Peyer's patch (tissue), 4 donors: Measurements from ENCODE around the gene HS6ST3. TPM values are rescaled to one million over a fixed set of nuclear protein-coding genes. Genes with fewer than 3 reads are reported as not detected.

Source experiments
- DNase-seq, 3 donors: peaks; one replicate each; pipeline ENCODE4 v3.0.0-alpha.2; 2017 to 2019
- H3K27ac ChIP-seq, 4 donors: fragments of 200-600 bp; sonication (generic); one replicate each; pipeline ENCODE4 v1.5.1; 2016 to 2019
- H3K27me3 ChIP-seq, 2 donors: fragments of 200-600 bp; sonication (generic); one replicate each; pipeline ENCODE4 v1.5.1; 2019
- H3K36me3 ChIP-seq, 3 donors: fragments of 200-600 bp; sonication (generic); one replicate each; pipeline ENCODE4 v1.5.1; 2016 to 2019
- H3K4me1 ChIP-seq, 4 donors: fragments of 200-600 bp; sonication (generic); one replicate each; pipeline ENCODE4 v1.5.1; 2016 to 2019
- H3K4me3 ChIP-seq, 4 donors: fragments of 200-600 bp; sonication (generic); 1 replicate in 3 of 4; 2 replicates in 1 of 4; pipeline ENCODE4 v1.5.1; 2016 to 2019; ENCODE audit warnings: mild to moderate bottlenecking in 1 of 4
- H3K9me3 ChIP-seq, 4 donors: fragments of 200-600 bp; sonication (generic); one replicate each; pipeline ENCODE4 v1.5.1; 2016 to 2019; ENCODE audit warnings: mild to moderate bottlenecking in 1 of 4
- POLR2A ChIP-seq, 2 donors: fragments of 450-650 bp; IDR thresholded peaks; one replicate each; pipeline ENCODE4 v1.5.1; 2017; ENCODE audit warnings: antibody characterized with exemption in 2 of 2, mild to moderate bottlenecking in 2 of 2, moderate library complexity in 2 of 2
- total RNA-seq, 4 donors: library from RNA; depleted of rRNA; stranded (reverse); fragments of >200 nt; gene quantifications; one replicate each; pipeline ENCODE4 v1.1.0, GENCODE V29; 2016
- TF ChIP-seq, protein P1 (sequence below), 6 experiments: fragments of 450-650 bp in 4 of 6; fragments of 200-600 bp in 2 of 6; sonication (generic) in 1 of 6; IDR thresholded peaks; one replicate each; pipeline ENCODE4 v1.5.1; 2017 to 2019; ENCODE audit warnings: antibody characterized with exemption in 6 of 6, mild to moderate bottlenecking in 3 of 6, moderate library complexity in 1 of 6

HS6ST3 gene
- total RNA-seq, 4 donors from 2014 or later, result 0.09 TPM; not detected in 3

DNA sequence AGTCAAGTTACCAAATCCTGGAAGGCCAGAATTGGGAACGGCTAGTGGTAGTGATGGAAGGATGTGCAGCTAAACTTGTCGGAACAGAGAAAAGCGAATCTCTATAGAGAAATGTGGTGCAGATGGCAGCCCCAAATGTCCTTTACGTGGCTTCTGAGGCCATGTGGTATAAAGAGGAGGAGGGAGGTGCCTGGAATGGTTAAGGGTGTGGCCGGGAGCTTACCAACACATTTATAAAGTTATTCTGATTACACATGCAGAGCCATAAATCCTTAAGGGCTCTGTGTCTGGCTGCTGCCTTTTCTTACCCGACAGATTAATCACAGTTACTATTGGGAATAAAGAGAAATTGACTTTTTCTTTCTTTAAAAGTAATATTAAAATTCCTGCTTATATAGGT is 714.3 kb downstream of the HS6ST3 start:
- peaks cover 0 to 4% (median 1%) of the 10 kb centered on the region in 4 donors for H3K4me1 ChIP-seq
- peak in 1 of 3 donors; percentile 58 for DNase-seq
- no peak overlapping the region for H3K27ac ChIP-seq
- H3K27me3 ChIP-seq, result no peaks in the 10 kb centered on the region
- H3K36me3 ChIP-seq, result no peaks in the 10 kb centered on the region
- TF ChIP-seq, protein P1, sequence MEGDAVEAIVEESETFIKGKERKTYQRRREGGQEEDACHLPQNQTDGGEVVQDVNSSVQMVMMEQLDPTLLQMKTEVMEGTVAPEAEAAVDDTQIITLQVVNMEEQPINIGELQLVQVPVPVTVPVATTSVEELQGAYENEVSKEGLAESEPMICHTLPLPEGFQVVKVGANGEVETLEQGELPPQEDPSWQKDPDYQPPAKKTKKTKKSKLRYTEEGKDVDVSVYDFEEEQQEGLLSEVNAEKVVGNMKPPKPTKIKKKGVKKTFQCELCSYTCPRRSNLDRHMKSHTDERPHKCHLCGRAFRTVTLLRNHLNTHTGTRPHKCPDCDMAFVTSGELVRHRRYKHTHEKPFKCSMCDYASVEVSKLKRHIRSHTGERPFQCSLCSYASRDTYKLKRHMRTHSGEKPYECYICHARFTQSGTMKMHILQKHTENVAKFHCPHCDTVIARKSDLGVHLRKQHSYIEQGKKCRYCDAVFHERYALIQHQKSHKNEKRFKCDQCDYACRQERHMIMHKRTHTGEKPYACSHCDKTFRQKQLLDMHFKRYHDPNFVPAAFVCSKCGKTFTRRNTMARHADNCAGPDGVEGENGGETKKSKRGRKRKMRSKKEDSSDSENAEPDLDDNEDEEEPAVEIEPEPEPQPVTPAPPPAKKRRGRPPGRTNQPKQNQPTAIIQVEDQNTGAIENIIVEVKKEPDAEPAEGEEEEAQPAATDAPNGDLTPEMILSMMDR (IDR thresholded peaks at IDR 0.05), result no peak
- no peak for TF ChIP-seq POLR2A (IDR thresholded peaks at IDR 0.05)
- no peaks in the 10 kb centered on the region for H3K9me3 ChIP-seq
- H3K4me3 ChIP-seq, result no peak overlapping the region

GRCh38 chr13:96806746-96807145 is 716.8 kb downstream of the HS6ST3 start:
- peaks cover 0 to 20% (median 2%) of the 10 kb centered on the region in 4 donors for H3K4me1 ChIP-seq
- peak in 1 of 3 donors; percentile 50 for DNase-seq
- H3K9me3 ChIP-seq, result no peaks in the 10 kb centered on the region
- TF ChIP-seq POLR2A (IDR thresholded peaks at IDR 0.05), result no peak
- TF ChIP-seq, protein P1 (IDR thresholded peaks at IDR 0.05), result no peak
- H3K27me3 ChIP-seq, result no peaks in the 10 kb centered on the region
- H3K27ac ChIP-seq, result no peak overlapping the region
- no peaks in the 10 kb centered on the region for H3K36me3 ChIP-seq
- H3K4me3 ChIP-seq, result no peak overlapping the region

- Histone ChIP-seq H3K27ac (peak overlapping the region in 2 of 4 donors; percentile 14 to 41), H3K4me3 (no peak overlapping the region), H3K4me1 (peaks cover 0 to 20% (median 2%) of the 10 kb centered on the region in 4 donors), H3K27me3 (no peaks in the 10 kb centered on the region), H3K36me3 (no peaks in the 10 kb centered on the region), H3K9me3 (no peaks in the 10 kb centered on the region)
- DNase-seq, result peak in 1 of 3 donors; percentile 46
- TF ChIP-seq, protein P1 (IDR thresholded peaks at IDR 0.05), result no peak
- no peak for TF ChIP-seq POLR2A (IDR thresholded peaks at IDR 0.05)
These were observed 719.6 kb downstream of the HS6ST3 start for GRCh38 chr13:96809366-96810096.

DNA sequence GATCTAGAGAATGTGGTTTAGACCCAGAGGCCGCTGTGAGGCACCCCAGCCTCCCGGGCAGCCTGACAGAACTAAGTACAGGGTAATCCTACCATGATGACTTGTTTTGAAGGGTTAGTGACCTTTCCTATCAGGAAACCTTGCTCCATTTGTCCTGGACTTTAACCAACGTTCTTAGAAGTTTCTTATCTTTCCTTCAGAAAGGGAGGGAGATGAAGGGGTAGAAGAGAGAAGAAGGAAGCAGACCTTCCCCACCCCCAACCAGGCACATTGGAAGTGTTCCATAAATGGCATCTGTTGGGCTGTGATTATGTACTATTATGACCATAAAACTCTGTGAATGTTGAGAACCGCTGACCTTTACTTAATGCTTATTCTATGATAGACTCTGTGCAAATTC is 720.2 kb downstream of the HS6ST3 start:
- H3K27ac ChIP-seq, result peak overlapping the region in 2 of 4 donors; percentile 14 to 41
- H3K36me3 ChIP-seq, result no peaks in the 10 kb centered on the region
- H3K4me3 ChIP-seq, result no peak overlapping the region
- H3K27me3 ChIP-seq, result no peaks in the 10 kb centered on the region
- peak in 2 of 3 donors; percentile 63 to 82 for DNase-seq
- TF ChIP-seq POLR2A (IDR thresholded peaks at IDR 0.05), result no peak
- TF ChIP-seq, protein P1 (IDR thresholded peaks at IDR 0.05), result peak in 1 of 6 experiments; percentile 2
- H3K4me1 ChIP-seq, result peaks cover 0 to 20% (median 2%) of the 10 kb centered on the region in 4 donors
- no peaks in the 10 kb centered on the region for H3K9me3 ChIP-seq

DNA sequence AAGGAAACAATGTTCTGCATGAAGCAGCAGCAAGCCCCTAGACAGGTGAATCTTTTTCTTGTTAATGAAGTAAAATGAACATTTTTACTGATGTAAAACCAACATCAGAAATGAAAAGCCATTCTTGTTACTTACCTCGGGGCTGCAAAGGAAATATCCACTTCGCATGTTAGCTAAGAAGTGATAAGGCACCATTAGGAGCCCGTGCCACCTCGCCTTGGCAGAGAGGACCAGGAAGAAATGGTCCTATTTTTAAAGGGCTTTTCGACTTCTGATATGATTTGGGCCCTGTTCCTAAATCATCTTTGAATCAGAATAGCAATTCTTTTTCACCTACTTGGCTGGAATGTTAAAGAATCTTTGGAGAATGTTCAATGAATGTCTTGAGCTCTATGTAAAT is 721.1 kb downstream of the HS6ST3 start:
- H3K27ac ChIP-seq, result no peak overlapping the region
- H3K9me3 ChIP-seq, result no peaks in the 10 kb centered on the region
- TF ChIP-seq, protein P1 (IDR thresholded peaks at IDR 0.05), result no peak
- TF ChIP-seq POLR2A (IDR thresholded peaks at IDR 0.05), result no peak
- H3K4me1 ChIP-seq, result peaks cover 0 to 20% (median 2%) of the 10 kb centered on the region in 4 donors
- H3K4me3 ChIP-seq, result no peak overlapping the region
- no peak for DNase-seq
- H3K27me3 ChIP-seq, result no peaks in the 10 kb centered on the region
- H3K36me3 ChIP-seq, result no peaks in the 10 kb centered on the region
